Upper lobe of left lung (tissue), 4 donors: ENCODE results near the gene SPINDOC.

Source experiments
- POLR2A ChIP-seq, 4 donors: fragments of 450-650 bp; IDR thresholded peaks; one replicate each; pipeline ENCODE4 v1.5.1; 2016 to 2017; ENCODE audit warnings: antibody characterized with exemption in 4 of 4, mild to moderate bottlenecking in 2 of 4
- POLR2AphosphoS5 ChIP-seq, 2 donors: sonication (generic); formaldehyde crosslinking; IDR thresholded peaks; one replicate each; pipeline ENCODE4 v1.5.1; 2017; ENCODE audit warnings: antibody characterized with exemption in 2 of 2
- TF ChIP-seq, protein P1 (sequence below), 6 experiments: fragments of 450-650 bp in 4 of 6; fragments of 200-600 bp in 2 of 6; sonication (generic) in 2 of 6; IDR thresholded peaks; one replicate each; pipeline ENCODE4 v1.5.1; 2016 to 2019; ENCODE audit warnings: antibody characterized with exemption in 6 of 6

DNA sequence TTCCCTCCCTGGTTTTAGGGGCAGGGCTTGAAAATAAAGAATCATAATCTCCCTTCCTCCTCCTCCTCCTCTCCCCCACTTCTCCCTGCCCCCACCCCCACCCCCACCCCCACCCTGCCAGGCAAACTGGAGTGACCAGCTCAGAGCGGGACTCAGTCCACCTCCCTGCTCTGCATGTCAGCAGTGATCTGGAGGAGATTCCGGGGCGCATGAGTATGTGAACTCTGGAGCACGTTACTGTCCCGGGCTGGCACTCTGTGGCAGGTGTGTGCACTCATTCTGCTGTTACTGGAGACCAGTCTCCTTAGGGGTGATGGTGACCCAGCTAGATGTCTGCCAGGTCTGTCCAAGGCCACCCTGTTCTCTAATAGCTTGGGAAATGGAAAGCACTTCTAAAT, 59.5 kb downstream of the SPINDOC start:
- TF ChIP-seq POLR2AphosphoS5 (IDR thresholded peaks at IDR 0.05) (no peak), POLR2A (IDR thresholded peaks at IDR 0.05) (no peak)
- TF ChIP-seq, protein P1, sequence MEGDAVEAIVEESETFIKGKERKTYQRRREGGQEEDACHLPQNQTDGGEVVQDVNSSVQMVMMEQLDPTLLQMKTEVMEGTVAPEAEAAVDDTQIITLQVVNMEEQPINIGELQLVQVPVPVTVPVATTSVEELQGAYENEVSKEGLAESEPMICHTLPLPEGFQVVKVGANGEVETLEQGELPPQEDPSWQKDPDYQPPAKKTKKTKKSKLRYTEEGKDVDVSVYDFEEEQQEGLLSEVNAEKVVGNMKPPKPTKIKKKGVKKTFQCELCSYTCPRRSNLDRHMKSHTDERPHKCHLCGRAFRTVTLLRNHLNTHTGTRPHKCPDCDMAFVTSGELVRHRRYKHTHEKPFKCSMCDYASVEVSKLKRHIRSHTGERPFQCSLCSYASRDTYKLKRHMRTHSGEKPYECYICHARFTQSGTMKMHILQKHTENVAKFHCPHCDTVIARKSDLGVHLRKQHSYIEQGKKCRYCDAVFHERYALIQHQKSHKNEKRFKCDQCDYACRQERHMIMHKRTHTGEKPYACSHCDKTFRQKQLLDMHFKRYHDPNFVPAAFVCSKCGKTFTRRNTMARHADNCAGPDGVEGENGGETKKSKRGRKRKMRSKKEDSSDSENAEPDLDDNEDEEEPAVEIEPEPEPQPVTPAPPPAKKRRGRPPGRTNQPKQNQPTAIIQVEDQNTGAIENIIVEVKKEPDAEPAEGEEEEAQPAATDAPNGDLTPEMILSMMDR (IDR thresholded peaks at IDR 0.05) = no peak
